GM12801 (cell line): ENCODE measurements around the gene REEP5.

ENCODE experiments used
- CTCF ChIP-seq: IDR thresholded peaks from one replicate; pipeline ENCODE4 v1.5.1; 2011; ENCODE audit warnings: control low read depth; ENCODE audit not compliant: insufficient read length; ENCODE audit errors: extremely low read depth

REEP5 gene

GRCh38 chr5:112862085-112862484 is 59.9 kb downstream of the REEP5 start:
- no peak for TF ChIP-seq CTCF

GRCh38 chr5:112861638-112861985 is 60.4 kb downstream of the REEP5 start:
- no peak for TF ChIP-seq CTCF

GRCh38 chr5:112860929-112861637 is 60.9 kb downstream of the REEP5 start, which contains the start of gene SRP19:
Gene SRP19, plus strand, starts transcription at chr5:112861287. Its CDS starts 90 bp downstream, at chr5:112861377.
- TF ChIP-seq CTCF = no peak

- no peak for TF ChIP-seq CTCF
Measured at GRCh38 chr5:112857866-112858265, 64.2 kb downstream of the REEP5 start.

- no peak for TF ChIP-seq CTCF
Measured at GRCh38 chr5:112854651-112855050, 67.4 kb downstream of the REEP5 start.

- TF ChIP-seq CTCF = no peak
Measured at GRCh38 chr5:112849912-112850311, 72.1 kb downstream of the REEP5 start.

- TF ChIP-seq CTCF = no peak
Measured at GRCh38 chr5:112848116-112848811, 73.8 kb downstream of the REEP5 start.
